ENCODE results near the gene SELENOO. TPM values are rescaled to one million over a fixed set of nuclear protein-coding genes. Genes with fewer than 3 reads are reported as not detected.
"Not testable (repeated sequence)": the region's sequence is repeated elsewhere in the genome, so short reads cannot be mapped to it uniquely, and the experiment has no call there.

The SELENOO gene
- total RNA-seq, 4 donors from 2014 or later, result 27.4 to 66.1 (median 36.1) TPM

DNA sequence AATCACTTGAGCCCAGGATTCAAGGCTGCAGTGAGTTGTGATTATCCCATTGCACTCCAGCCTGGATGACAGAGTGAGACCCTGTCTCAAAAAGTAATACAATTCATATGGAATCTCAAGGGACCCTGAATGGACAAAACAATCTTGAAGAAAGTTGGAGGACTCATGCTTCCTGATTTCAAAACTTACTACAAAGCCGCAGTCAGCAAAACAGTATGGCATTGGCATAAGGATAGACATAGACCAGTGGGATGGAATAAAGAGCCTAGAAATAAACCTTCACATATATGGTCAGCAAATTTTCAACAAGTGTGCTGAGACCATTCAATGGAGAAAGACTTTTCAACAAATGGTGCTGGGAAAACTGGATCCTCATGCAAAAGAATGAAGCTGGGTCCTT lies 2.5 kb downstream of the SELENOO start:
- WGBS, result 100% methylated on average over 1 of the region's 1 CpG
- Histone ChIP-seq H3K4me3 (no peak overlapping the region), H3K4me1 (peaks cover 39% of the 10 kb centered on the region), H3K36me3 (peaks cover 29% of the 10 kb centered on the region), H3K9me3 (no peaks in the 10 kb centered on the region), H3K27ac (no peak overlapping the region), H3K27me3 (no peaks in the 10 kb centered on the region)
- no peak for DNase-seq (ENCODE audit: low spot score in 2 of 2)
- TF ChIP-seq POLR2A (IDR thresholded peaks at IDR 0.05), result no peak
- TF ChIP-seq, protein P1, sequence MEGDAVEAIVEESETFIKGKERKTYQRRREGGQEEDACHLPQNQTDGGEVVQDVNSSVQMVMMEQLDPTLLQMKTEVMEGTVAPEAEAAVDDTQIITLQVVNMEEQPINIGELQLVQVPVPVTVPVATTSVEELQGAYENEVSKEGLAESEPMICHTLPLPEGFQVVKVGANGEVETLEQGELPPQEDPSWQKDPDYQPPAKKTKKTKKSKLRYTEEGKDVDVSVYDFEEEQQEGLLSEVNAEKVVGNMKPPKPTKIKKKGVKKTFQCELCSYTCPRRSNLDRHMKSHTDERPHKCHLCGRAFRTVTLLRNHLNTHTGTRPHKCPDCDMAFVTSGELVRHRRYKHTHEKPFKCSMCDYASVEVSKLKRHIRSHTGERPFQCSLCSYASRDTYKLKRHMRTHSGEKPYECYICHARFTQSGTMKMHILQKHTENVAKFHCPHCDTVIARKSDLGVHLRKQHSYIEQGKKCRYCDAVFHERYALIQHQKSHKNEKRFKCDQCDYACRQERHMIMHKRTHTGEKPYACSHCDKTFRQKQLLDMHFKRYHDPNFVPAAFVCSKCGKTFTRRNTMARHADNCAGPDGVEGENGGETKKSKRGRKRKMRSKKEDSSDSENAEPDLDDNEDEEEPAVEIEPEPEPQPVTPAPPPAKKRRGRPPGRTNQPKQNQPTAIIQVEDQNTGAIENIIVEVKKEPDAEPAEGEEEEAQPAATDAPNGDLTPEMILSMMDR (IDR thresholded peaks at IDR 0.05), result no peak

DNA sequence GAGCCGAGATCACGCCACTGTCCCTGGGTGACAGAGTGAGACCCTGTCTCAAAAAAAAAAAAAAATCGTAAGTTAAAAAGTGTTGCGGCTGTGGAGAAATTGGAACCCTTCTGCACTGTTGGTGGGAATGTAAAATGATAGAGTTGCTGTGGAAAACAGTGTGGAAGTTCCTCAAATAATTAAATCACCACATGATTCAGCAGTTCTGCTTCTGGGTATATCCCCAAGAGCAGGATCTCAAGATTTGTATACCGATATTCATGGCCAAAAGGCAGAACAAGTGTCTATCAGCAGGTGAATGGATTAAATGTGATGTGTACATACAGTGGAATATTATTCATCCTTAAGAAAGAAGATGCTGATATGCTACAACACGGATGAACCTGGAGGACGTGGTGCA lies 3.8 kb downstream of the SELENOO start:
- H3K27ac ChIP-seq, result no peak overlapping the region
- no peak for TF ChIP-seq POLR2A (IDR thresholded peaks at IDR 0.05)
- no peak for TF ChIP-seq POLR2AphosphoS5 (IDR thresholded peaks at IDR 0.05)
- TF ChIP-seq EP300 (IDR thresholded peaks at IDR 0.05), result no peak
- TF ChIP-seq, protein P1 (IDR thresholded peaks at IDR 0.05), result no peak
- H3K4me1 ChIP-seq, result peaks cover 40% of the 10 kb centered on the region

DNA sequence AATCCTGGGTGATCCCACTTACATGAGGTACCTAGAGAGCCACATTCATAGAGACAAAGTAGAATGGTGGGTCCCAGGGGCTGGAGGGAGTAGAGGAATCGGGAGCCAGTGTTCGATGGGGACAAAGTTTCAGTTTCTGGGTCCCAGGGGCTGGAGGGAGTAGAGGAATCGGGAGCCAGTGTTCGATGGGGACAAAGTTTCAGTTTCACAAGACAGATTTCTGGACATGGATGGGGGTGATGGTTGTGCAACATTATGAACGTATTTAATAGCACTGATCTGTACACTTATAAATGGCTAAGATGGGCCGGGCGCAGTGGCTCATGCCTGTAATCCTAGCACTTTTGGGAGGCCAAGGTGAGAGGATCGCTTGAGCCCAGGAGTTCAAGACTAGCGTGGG lies 4.2 kb downstream of the SELENOO start:
- DNase-seq (ENCODE audit: low spot score in 2 of 2); H3K27me3 ChIP-seq; H3K9me3 ChIP-seq; H3K4me3 ChIP-seq; H3K27ac ChIP-seq: not testable (repeated sequence)
- Histone ChIP-seq H3K4me1 (peaks cover 37% of the 10 kb centered on the region), H3K36me3 (peaks cover 32% of the 10 kb centered on the region)
- WGBS, result 90% methylated on average over 9 of the region's 9 CpGs

More for the DNA sequence above, 3.8 kb downstream of the SELENOO start:
- DNase-seq (ENCODE audit: low spot score in 2 of 2), result no peak
- H3K9me3 ChIP-seq, result no peaks in the 10 kb centered on the region
- WGBS, result 95% methylated on average over 7 of the region's 7 CpGs
- H3K27me3 ChIP-seq, result no peaks in the 10 kb centered on the region
- peaks cover 32% of the 10 kb centered on the region for H3K36me3 ChIP-seq
- H3K4me3 ChIP-seq, result no peak overlapping the region

DNA sequence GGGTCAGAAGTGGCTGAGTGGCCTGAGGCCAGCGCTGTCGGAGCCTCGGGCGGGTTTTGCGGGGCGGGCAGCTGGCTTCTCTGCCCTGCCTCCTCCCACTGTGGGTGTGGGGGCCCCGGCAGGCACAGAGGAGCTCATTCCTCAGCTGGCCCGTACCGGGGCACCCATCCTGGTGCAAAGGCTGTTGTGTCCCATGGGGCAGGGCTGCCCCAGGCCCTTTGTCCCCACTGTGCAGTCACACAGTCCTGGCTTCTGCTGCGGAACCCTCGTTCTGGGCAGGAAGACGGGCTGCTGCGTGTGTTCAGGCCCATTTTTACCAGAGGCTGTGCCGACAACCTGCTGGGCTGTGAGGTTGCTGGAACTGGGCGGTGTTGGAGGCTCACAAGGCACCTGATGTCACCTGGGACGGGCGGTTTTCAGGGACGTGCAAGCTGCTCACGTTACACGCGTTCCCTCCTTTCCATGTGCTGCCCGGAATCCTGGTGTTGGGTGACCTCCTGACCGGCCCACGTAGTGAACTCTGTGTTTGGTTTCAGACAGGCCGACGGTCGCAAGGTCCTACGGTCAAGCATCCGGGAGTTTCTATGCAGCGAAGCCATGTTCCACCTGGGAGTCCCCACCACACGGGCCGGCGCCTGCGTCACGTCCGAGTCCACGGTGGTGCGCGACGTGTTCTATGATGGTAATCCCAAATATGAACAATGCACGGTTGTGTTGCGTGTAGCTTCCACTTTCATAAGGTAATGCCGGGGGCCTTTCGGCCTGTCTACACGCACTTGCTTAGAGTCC lies 5.2 kb downstream of the SELENOO start:
- DNase-seq (ENCODE audit: low spot score in 2 of 2), result no peak
- peaks cover 32% of the 10 kb centered on the region for H3K4me1 ChIP-seq
- TF ChIP-seq POLR2AphosphoS5 (IDR thresholded peaks at IDR 0.05) (no peak), EP300 (IDR thresholded peaks at IDR 0.05) (no peak), POLR2A (IDR thresholded peaks at IDR 0.05) (no peak)
- TF ChIP-seq, protein P1 (IDR thresholded peaks at IDR 0.05), result no peak
- no peak overlapping the region for H3K4me3 ChIP-seq
- peaks cover 42% of the 10 kb centered on the region for H3K36me3 ChIP-seq
- WGBS, result 92% methylated on average over 38 of the region's 45 CpGs
- H3K27me3 ChIP-seq, result no peaks in the 10 kb centered on the region
- H3K27ac ChIP-seq, result no peak overlapping the region
- no peaks in the 10 kb centered on the region for H3K9me3 ChIP-seq

DNA sequence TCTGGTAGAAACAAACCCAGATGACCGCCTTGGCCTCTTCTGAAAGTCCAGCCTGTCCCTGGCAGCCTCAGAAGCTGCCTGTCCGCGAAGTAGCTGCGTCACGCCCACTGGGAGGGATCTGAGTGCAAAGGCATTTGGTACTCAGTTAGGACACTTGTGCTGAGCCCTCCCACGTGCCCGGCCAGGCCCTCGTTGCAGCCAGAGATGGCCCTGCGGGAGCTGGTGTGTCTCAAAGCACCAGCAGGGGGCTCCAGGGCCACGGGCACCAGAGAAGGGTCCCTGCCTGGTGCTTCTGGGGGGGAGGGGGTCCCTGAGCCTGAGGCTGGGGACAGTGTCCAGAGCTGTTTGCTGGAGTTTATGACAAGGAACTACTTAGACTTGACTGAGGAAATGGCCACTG lies 5.8 kb downstream of the SELENOO start:
- Histone ChIP-seq H3K27ac (no peak overlapping the region), H3K4me3 (no peak overlapping the region), H3K9me3 (no peaks in the 10 kb centered on the region), H3K36me3 (peaks cover 46% of the 10 kb centered on the region), H3K4me1 (peaks cover 30% of the 10 kb centered on the region), H3K27me3 (no peaks in the 10 kb centered on the region)
- 40% methylated on average over 5 of the region's 10 CpGs for WGBS
- DNase-seq (ENCODE audit: low spot score in 2 of 2), result no peak
- TF ChIP-seq POLR2A (IDR thresholded peaks at IDR 0.05) (no peak), EP300 (IDR thresholded peaks at IDR 0.05) (no peak), POLR2AphosphoS5 (IDR thresholded peaks at IDR 0.05) (no peak)
- TF ChIP-seq, protein P1 (IDR thresholded peaks at IDR 0.05), result peak; percentile 7 to 23
